Measurements from ENCODE around the gene SPDL1. TPM values are rescaled to one million over a fixed set of nuclear protein-coding genes. Genes with fewer than 3 reads are reported as not detected.

Gene SPDL1
- total and polyA plus RNA-seq, 8 donors = 6.4 to 43.2 (median 33.3) TPM

DNA sequence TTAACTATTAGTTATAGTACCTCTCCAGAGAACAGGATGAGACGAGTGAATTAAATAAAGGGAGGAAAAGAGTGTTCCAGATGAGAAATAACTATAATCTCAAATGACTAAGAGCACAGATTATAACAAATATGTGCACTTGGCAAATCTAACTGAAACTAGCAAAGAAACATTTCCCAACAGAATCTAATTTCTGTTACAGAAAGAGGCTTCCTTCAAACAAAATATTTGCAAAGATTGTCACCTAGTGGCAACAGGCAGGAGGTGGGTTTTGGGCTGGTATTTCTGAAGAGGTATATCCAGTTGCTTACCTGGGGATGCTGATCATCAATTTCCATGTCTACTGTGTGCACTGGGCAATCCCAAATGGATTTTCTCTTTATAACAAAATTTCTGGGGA is 5.6 kb upstream of the SPDL1 start:
- peaks cover 4 to 52% of the 10 kb centered on the region in 2 donors for H3K27me3 ChIP-seq
- intact Hi-C loops (cut with DNase I) = no loop called here
- no peak overlapping the region for H3K27ac ChIP-seq
- H3K36me3 ChIP-seq = no peaks in the 10 kb centered on the region
- ATAC-seq (no peak), DNase-seq (no peak)
- TF ChIP-seq, protein P1, sequence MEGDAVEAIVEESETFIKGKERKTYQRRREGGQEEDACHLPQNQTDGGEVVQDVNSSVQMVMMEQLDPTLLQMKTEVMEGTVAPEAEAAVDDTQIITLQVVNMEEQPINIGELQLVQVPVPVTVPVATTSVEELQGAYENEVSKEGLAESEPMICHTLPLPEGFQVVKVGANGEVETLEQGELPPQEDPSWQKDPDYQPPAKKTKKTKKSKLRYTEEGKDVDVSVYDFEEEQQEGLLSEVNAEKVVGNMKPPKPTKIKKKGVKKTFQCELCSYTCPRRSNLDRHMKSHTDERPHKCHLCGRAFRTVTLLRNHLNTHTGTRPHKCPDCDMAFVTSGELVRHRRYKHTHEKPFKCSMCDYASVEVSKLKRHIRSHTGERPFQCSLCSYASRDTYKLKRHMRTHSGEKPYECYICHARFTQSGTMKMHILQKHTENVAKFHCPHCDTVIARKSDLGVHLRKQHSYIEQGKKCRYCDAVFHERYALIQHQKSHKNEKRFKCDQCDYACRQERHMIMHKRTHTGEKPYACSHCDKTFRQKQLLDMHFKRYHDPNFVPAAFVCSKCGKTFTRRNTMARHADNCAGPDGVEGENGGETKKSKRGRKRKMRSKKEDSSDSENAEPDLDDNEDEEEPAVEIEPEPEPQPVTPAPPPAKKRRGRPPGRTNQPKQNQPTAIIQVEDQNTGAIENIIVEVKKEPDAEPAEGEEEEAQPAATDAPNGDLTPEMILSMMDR (IDR thresholded peaks at IDR 0.05) = no peak
- no peak overlapping the region for H3K4me3 ChIP-seq
- H3K9me3 ChIP-seq = no peaks in the 10 kb centered on the region
- H3K4me1 ChIP-seq = peaks cover 0 to 2% of the 10 kb centered on the region in 2 donors

DNA sequence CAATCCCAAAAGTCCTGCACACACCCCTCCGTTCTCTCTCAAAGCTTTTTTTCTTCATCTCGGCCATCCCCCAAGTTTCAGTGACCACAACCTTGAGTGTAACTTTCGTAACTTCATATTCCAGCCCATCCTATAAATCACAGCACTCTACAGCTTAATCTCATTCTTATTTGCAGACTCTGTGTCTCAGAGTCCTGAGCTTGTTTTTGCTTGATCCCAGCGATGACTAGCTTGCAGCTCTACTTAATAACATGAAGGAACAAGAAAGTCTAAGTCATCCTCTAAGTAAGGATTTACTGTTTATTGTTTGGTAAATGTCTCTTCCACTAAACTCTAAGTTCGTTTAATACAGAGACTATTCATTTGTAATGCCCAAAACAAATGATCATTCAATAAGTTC is 2.6 kb upstream of the SPDL1 start:
- Histone ChIP-seq H3K27ac (no peak overlapping the region), H3K27me3 (peaks cover 4 to 26% of the 10 kb centered on the region in 2 donors), H3K36me3 (no peaks in the 10 kb centered on the region), H3K4me3 (no peak overlapping the region), H3K9me3 (no peaks in the 10 kb centered on the region), H3K4me1 (peaks cover 0 to 9% of the 10 kb centered on the region in 2 donors)
- DNase-seq (no peak), ATAC-seq (no peak)
- TF ChIP-seq, protein P1 (IDR thresholded peaks at IDR 0.05) = no peak
- intact Hi-C loops (cut with DNase I) = no loop called here

DNA sequence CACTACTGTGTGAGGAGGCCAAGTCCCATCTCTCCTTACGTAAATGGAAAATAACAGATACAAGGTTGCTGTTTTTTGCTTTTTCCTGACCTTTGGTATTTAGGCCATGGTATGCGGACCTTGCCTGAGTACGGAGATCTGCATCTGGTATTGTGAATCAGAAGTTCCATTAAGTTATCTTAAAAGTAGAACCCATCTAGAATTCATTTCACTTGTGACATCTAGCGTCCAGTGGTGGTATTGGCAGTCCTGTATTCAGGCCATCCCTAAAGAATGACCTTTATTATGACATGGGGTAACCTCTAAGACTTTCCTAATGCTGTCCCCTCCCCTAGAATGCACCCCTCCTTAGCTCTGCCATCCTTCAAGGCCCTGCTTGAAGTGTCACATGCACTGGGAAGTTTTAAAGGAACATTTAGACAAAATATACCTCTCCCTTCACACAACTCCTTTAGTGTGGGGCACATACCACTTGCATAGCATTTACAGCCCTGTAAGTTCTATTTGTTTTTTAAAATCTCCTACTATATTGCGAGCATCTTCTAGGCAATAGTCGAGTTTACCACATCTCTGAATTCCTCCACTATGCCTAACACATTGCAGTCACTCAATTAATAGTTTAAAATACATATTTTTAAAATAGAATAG is 1.9 kb upstream of the SPDL1 start:
- Histone ChIP-seq H3K27me3 (peaks cover 4 to 19% of the 10 kb centered on the region in 2 donors), H3K27ac (no peak overlapping the region), H3K9me3 (no peaks in the 10 kb centered on the region), H3K4me3 (no peak overlapping the region), H3K36me3 (no peaks in the 10 kb centered on the region), H3K4me1 (peaks cover 0 to 9% of the 10 kb centered on the region in 2 donors)
- intact Hi-C loops (cut with DNase I) = no loop called here
- TF ChIP-seq, protein P1 (IDR thresholded peaks at IDR 0.05) = peak; percentile 77 to 84
- peak; percentile 50 for ATAC-seq
- peak in 1 of 4 donors; percentile 57 for DNase-seq

DNA sequence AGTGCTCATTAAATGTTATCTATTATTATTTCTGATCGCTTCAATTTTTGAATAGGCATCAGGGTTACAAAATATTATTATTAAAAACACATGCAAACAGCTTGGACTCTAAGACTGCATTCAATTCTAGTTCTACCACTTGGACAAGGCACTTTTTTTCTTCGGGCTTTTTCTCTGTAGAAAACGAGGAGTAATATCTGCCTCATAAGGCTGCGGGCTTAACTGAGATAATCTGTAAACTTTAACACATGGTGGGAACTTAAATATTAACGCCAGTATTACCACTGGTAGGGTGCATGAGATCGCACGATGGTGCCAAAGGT is 511 bp upstream of the SPDL1 start:
- TF ChIP-seq, protein P1 (IDR thresholded peaks at IDR 0.05) = no peak
- intact Hi-C loops (cut with DNase I) = no loop called here
- H3K27me3 ChIP-seq = peaks cover 0 to 15% of the 10 kb centered on the region in 2 donors
- peak overlapping the region; percentile 65 to 79 for H3K4me3 ChIP-seq
- no peaks in the 10 kb centered on the region for H3K36me3 ChIP-seq
- H3K4me1 ChIP-seq = peaks cover 0 to 9% of the 10 kb centered on the region in 2 donors
- no peaks in the 10 kb centered on the region for H3K9me3 ChIP-seq
- H3K27ac ChIP-seq = peak overlapping the region in 1 of 2 donors; percentile 79
- DNase-seq (no peak), ATAC-seq (peak; percentile 39)

DNA sequence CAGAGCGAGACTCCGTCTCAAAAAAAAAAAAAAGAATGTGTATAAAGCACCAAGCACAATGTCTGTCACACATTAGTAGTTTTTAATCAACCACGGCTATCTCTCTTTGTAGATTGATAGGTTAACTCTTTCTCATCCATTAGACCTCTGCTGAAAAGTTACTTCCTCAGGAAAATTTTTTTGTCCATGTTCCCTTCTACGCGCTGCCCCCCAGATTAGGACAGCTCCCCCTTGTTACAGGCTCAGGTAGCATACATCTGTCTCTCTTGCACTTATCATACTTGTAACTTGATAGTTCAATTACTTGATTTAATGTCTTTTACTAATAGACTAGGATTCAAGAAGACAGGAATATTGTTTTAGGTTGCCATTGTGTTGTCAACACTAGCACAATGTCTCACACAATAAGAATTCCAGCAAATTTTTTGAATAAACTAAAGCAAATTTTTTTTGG is 1.5 kb downstream of the SPDL1 start:
- H3K4me3 ChIP-seq = peak overlapping the region; percentile 65 to 79
- TF ChIP-seq, protein P1 (IDR thresholded peaks at IDR 0.05) = no peak
- no peaks in the 10 kb centered on the region for H3K27me3 ChIP-seq
- intact Hi-C loops (cut with DNase I) = no loop called here
- no peak for DNase-seq
- H3K4me1 ChIP-seq = peaks cover 0 to 9% of the 10 kb centered on the region in 2 donors
- no peaks in the 10 kb centered on the region for H3K9me3 ChIP-seq
- no peak for ATAC-seq
- peaks cover 0 to 16% of the 10 kb centered on the region in 2 donors for H3K36me3 ChIP-seq
- H3K27ac ChIP-seq = no peak overlapping the region

All from left lung (tissue), 10 donors.